Ascending aorta (tissue), 2 donors: ENCODE data around the gene TMEM200A. TPM values are rescaled to one million over a fixed set of nuclear protein-coding genes. Genes with fewer than 3 reads are reported as not detected.

Source experiments
- DNase-seq, 2 donors: peaks; one replicate each; pipeline ENCODE4 v3.0.0-alpha.2; 2019; ENCODE audit warnings: low spot score in 2 of 2
- H3K27ac ChIP-seq, 2 donors: fragments of 200-600 bp; sonication (generic); one replicate each; pipeline ENCODE4 v1.5.1; 2016 to 2017; ENCODE audit warnings: mild to moderate bottlenecking in 1 of 2
- H3K27me3 ChIP-seq: fragments of 200-600 bp; sonication (generic); one replicate; pipeline ENCODE4 v1.5.1; 2017
- H3K36me3 ChIP-seq, 2 donors: fragments of 200-600 bp; sonication (generic); one replicate each; pipeline ENCODE4 v1.5.1; 2016
- H3K4me1 ChIP-seq, 2 donors: fragments of 200-600 bp; sonication (generic); one replicate each; pipeline ENCODE4 v1.5.1; 2016 to 2017; ENCODE audit warnings: mild to moderate bottlenecking in 1 of 2
- H3K4me3 ChIP-seq, 2 donors: fragments of 200-600 bp; sonication (generic); one replicate each; pipeline ENCODE4 v1.5.1; 2016 to 2017; ENCODE audit warnings: mild to moderate bottlenecking in 1 of 2
- H3K9me3 ChIP-seq, 2 donors: fragments of 200-600 bp; sonication (generic); one replicate each; pipeline ENCODE4 v1.5.1; 2016
- CTCF ChIP-seq, 3 experiments: fragments of 200-600 bp in 2 of 3; fragments of 450-650 bp in 1 of 3; sonication (generic) in 2 of 3; IDR thresholded peaks; one replicate each; pipeline ENCODE4 v1.5.1; 2016 to 2019; ENCODE audit warnings: antibody characterized with exemption in 3 of 3, mild to moderate bottlenecking in 1 of 3, moderate library complexity in 1 of 3
- intact Hi-C: fragments of 100-400 bp; cut with DNase I; formaldehyde crosslinking; loops from one replicate; pipeline ENCODE4 v1.15.1; 2023
- total RNA-seq: library from RNA; depleted of rRNA; stranded (reverse); fragments of >200 nt; gene quantifications from one replicate; pipeline ENCODE4 v1.1.0, GENCODE V29; 2016

Gene TMEM200A
- total RNA-seq, 1 donor from 2014 or later: 3.6 TPM

- H3K36me3 ChIP-seq: no peaks in the 10 kb centered on the region
- TF ChIP-seq CTCF (IDR thresholded peaks at IDR 0.05): no peak
- intact Hi-C loops: no loop called here
Measured at GRCh38 chr6:130459316-130459715, 93.5 kb downstream of the TMEM200A start.

GRCh38 chr6:130460934-130461333 lies 95.1 kb downstream of the TMEM200A start:
- DNase-seq: no peak
- H3K4me3 ChIP-seq: no peak overlapping the region
- no peaks in the 10 kb centered on the region for H3K9me3 ChIP-seq
- H3K4me1 ChIP-seq: no peaks in the 10 kb centered on the region
- no peaks in the 10 kb centered on the region for H3K36me3 ChIP-seq
- H3K27me3 ChIP-seq: no peaks in the 10 kb centered on the region
- H3K27ac ChIP-seq: no peak overlapping the region
- no peak for TF ChIP-seq CTCF (IDR thresholded peaks at IDR 0.05)
- intact Hi-C loops: no loop called here

More at GRCh38 chr6:130459316-130459715, 93.5 kb downstream of the TMEM200A start:
- no peak for DNase-seq
- H3K4me3 ChIP-seq: no peak overlapping the region
- H3K27me3 ChIP-seq: no peaks in the 10 kb centered on the region
- H3K4me1 ChIP-seq: no peaks in the 10 kb centered on the region
- H3K27ac ChIP-seq: no peak overlapping the region
- H3K9me3 ChIP-seq: no peaks in the 10 kb centered on the region

GRCh38 chr6:130466052-130466747 lies 100.4 kb downstream of the TMEM200A start:
- Histone ChIP-seq H3K9me3 (no peaks in the 10 kb centered on the region), H3K36me3 (no peaks in the 10 kb centered on the region), H3K4me1 (no peaks in the 10 kb centered on the region), H3K27me3 (no peaks in the 10 kb centered on the region), H3K27ac (no peak overlapping the region), H3K4me3 (no peak overlapping the region)
- TF ChIP-seq CTCF (IDR thresholded peaks at IDR 0.05): no peak
- intact Hi-C loops: no loop called here
- no peak for DNase-seq

- DNase-seq: no peak
- no peaks in the 10 kb centered on the region for H3K36me3 ChIP-seq
- H3K4me1 ChIP-seq: no peaks in the 10 kb centered on the region
- H3K27ac ChIP-seq: no peak overlapping the region
- intact Hi-C loops: no loop called here
- H3K9me3 ChIP-seq: no peaks in the 10 kb centered on the region
- H3K27me3 ChIP-seq: no peaks in the 10 kb centered on the region
- no peak for TF ChIP-seq CTCF (IDR thresholded peaks at IDR 0.05)
- H3K4me3 ChIP-seq: no peak overlapping the region
Measured at GRCh38 chr6:130466748-130467061, 100.9 kb downstream of the TMEM200A start.

GRCh38 chr6:130467146-130468050 lies 101.6 kb downstream of the TMEM200A start:
- no peaks in the 10 kb centered on the region for H3K36me3 ChIP-seq
- no peak overlapping the region for H3K27ac ChIP-seq
- H3K27me3 ChIP-seq: no peaks in the 10 kb centered on the region
- H3K4me3 ChIP-seq: no peak overlapping the region
- no peaks in the 10 kb centered on the region for H3K9me3 ChIP-seq
- intact Hi-C loops: no loop called here
- no peak for DNase-seq
- H3K4me1 ChIP-seq: no peaks in the 10 kb centered on the region
- no peak for TF ChIP-seq CTCF (IDR thresholded peaks at IDR 0.05)
